GM19372 (cell line): ENCODE measurements around the gene ASB13.

ENCODE experiments used
- ATAC-seq: cut with Tn5 transposase; IDR thresholded peaks from one replicate; pipeline ENCODE4 v1.9.1; 2021; ENCODE audit warnings: mild to moderate bottlenecking, low read depth, moderate library complexity; ENCODE audit not compliant: unreplicated experiment

The ASB13 gene

GRCh38 chr10:5666008-5666840 lies at the start of gene ASB13:
ASB13 (minus strand) TSS chr10:5666595; CDS start chr10:5666551, 44 bp downstream.
- peak; percentile 77 for ATAC-seq

- ATAC-seq = no peak
Measured at GRCh38 chr10:5711642-5712041, 45.2 kb upstream of the ASB13 start.

GRCh38 chr10:5710859-5711258 lies 44.5 kb upstream of the ASB13 start:
- no peak for ATAC-seq

- ATAC-seq = no peak
Measured at GRCh38 chr10:5709865-5710264, 43.5 kb upstream of the ASB13 start.

- no peak for ATAC-seq
Measured at GRCh38 chr10:5708356-5708755, 42.0 kb upstream of the ASB13 start.

- no peak for ATAC-seq
Measured at GRCh38 chr10:5698062-5698461, 31.7 kb upstream of the ASB13 start.

GRCh38 chr10:5697342-5697741 lies 30.9 kb upstream of the ASB13 start:
- ATAC-seq = no peak

GRCh38 chr10:5694573-5694972 lies 28.2 kb upstream of the ASB13 start:
- ATAC-seq = no peak

- ATAC-seq = peak; percentile 88
Measured at GRCh38 chr10:5692461-5693358, 26.3 kb upstream of the ASB13 start.

- no peak for ATAC-seq
Measured at GRCh38 chr10:5691786-5692185, 25.4 kb upstream of the ASB13 start.

GRCh38 chr10:5688587-5688986 lies 22.2 kb upstream of the ASB13 start:
- ATAC-seq = no peak

- ATAC-seq = no peak
Measured at GRCh38 chr10:5685764-5686240, 19.4 kb upstream of the ASB13 start.

GRCh38 chr10:5684971-5685763 lies 18.8 kb upstream of the ASB13 start:
- ATAC-seq = peak; percentile 36

- peak; percentile 80 for ATAC-seq
Measured at GRCh38 chr10:5684318-5684970, 18.0 kb upstream of the ASB13 start, which contains the start of gene TASOR2. TASOR2 (plus strand) TSS chr10:5684838; CDS start chr10:5720643, 35,805 bp downstream.

- no peak for ATAC-seq
Measured at GRCh38 chr10:5683065-5683464, 16.7 kb upstream of the ASB13 start.

- no peak for ATAC-seq
Measured at GRCh38 chr10:5681930-5682329, 15.5 kb upstream of the ASB13 start.

- no peak for ATAC-seq
Measured at GRCh38 chr10:5679606-5680005, 13.2 kb upstream of the ASB13 start.

GRCh38 chr10:5679037-5679435 lies 12.6 kb upstream of the ASB13 start:
- no peak for ATAC-seq

GRCh38 chr10:5678397-5679036 lies 12.1 kb upstream of the ASB13 start:
- no peak for ATAC-seq
